ENCODE results near the gene ANKRD12. TPM values are rescaled to one million over a fixed set of nuclear protein-coding genes. Genes with fewer than 3 reads are reported as not detected.

The ANKRD12 gene
- total RNA-seq, 2 experiments from 2014 or later = 65.9 to 66.5 TPM

- Histone ChIP-seq H3K27ac (ENCODE audit: low read depth, low read length, poor library complexity, severe bottlenecking) (no peak overlapping the region), H3K4me3 (ENCODE audit: low read depth, low read length, poor library complexity, severe bottlenecking) (no peak overlapping the region), H3K4me2 (ENCODE audit: low read length) (no peak overlapping the region), H3K9me3 (ENCODE audit: low read length) (no peaks in the 10 kb centered on the region), H4K20me1 (ENCODE audit: insufficient read depth, low read length) (peaks cover 28% of the 10 kb centered on the region), H2AFZ (ENCODE audit: low read length) (no peak overlapping the region), H3K79me2 (ENCODE audit: insufficient read depth, low read depth, low read length) (peaks cover 41% of the 10 kb centered on the region), H3K9me2 (ENCODE audit: insufficient read depth, low read length) (no peaks in the 10 kb centered on the region), H3K4me1 (ENCODE audit: insufficient read depth, low read length, poor library complexity, severe bottlenecking) (peaks cover 25% of the 10 kb centered on the region), H3K36me3 (ENCODE audit: insufficient read depth, low read length) (peaks cover 21% of the 10 kb centered on the region; the same call in 1 of the 2 replicates)
- DNase-seq (ENCODE audit: low spot score) = no peak
- POLR2A ChIA-PET = interaction anchor here (0.9 to 6.6 kb wide), 7 partner anchors 22 to 143 kb away, joined by 3 to 49 read pairs (median 4); partner anchors contain the start of gene ANKRD12
- no TSS peak for BruUV-seq (replicated peaks)
- TF ChIP-seq EZH2phosphoT487 (IDR thresholded peaks at IDR 0.05; ENCODE audit: borderline replicate concordance, low read depth, low read length) = no peak
- no peak for TF ChIP-seq CTCF (conservative IDR thresholded peaks at IDR 0.05; ENCODE audit: low read length)
- CTCF ChIA-PET (ENCODE audit: unreplicated experiment) = interaction anchor here (0.5 to 0.6 kb wide), 2 partner anchors 27 to 39 kb away, joined by 3 read pairs; no protein-coding TSS in a partner anchor
- intact Hi-C loops (cut with micrococcal nuclease; ENCODE audit: unreplicated experiment) = no loop called here
Measured at GRCh38 chr18:9100796-9101195, 35.8 kb upstream of the ANKRD12 start.

- peak overlapping the region; percentile 75 for H3K27ac ChIP-seq (ENCODE audit: low read depth, low read length, poor library complexity, severe bottlenecking)
- peak overlapping the region; percentile 86 for H3K4me2 ChIP-seq (ENCODE audit: low read length)
- peaks cover 32% of the 10 kb centered on the region; the same call in 1 of the 2 replicates for H3K36me3 ChIP-seq (ENCODE audit: insufficient read depth, low read length)
- H3K9me3 ChIP-seq (ENCODE audit: low read length) = no peaks in the 10 kb centered on the region
- peak overlapping the region; percentile 93 for H3K4me3 ChIP-seq (ENCODE audit: low read depth, low read length, poor library complexity, severe bottlenecking)
- TF ChIP-seq CTCF (conservative IDR thresholded peaks at IDR 0.05; ENCODE audit: low read length) = no peak
- peak; percentile 78 for DNase-seq (ENCODE audit: low spot score)
- no peaks in the 10 kb centered on the region for H3K9me2 ChIP-seq (ENCODE audit: insufficient read depth, low read length)
- H2AFZ ChIP-seq (ENCODE audit: low read length) = peak overlapping the region; percentile 80
- ChIA-PET POLR2A (interaction anchor here (0.8 to 6.6 kb wide), 11 partner anchors 9 to 498 kb away, joined by 3 to 49 read pairs (median 4); partner anchors contain the start of gene ANKRD12), CTCF (ENCODE audit: unreplicated experiment) (interaction anchor here (1.0 kb wide), 1 partner anchor 35 kb away, joined by 5 read pairs; the partner anchor contains the start of gene ANKRD12)
- peaks cover 36% of the 10 kb centered on the region for H4K20me1 ChIP-seq (ENCODE audit: insufficient read depth, low read length)
- intact Hi-C loops (cut with micrococcal nuclease; ENCODE audit: unreplicated experiment) = loop anchor here (1.0 kb wide), 2 partner anchors 29 to 34 kb away; partner anchors contain the start of gene ANKRD12
- BruUV-seq (replicated peaks) = TSS peak; percentile 95
- H3K4me1 ChIP-seq (ENCODE audit: insufficient read depth, low read length, poor library complexity, severe bottlenecking) = peaks cover 33% of the 10 kb centered on the region
- H3K79me2 ChIP-seq (ENCODE audit: insufficient read depth, low read depth, low read length) = peaks cover 52% of the 10 kb centered on the region
Measured at GRCh38 chr18:9101730-9102507, 34.7 kb upstream of the ANKRD12 start.
